KMS-11 (cell line): ENCODE results near the gene OSBPL1A.

ENCODE experiments used
- H2AFZ ChIP-seq: fragments of 200-600 bp; sonication (generic); 2 replicates; pipeline ENCODE4 v1.6.1; 2016; ENCODE audit warnings: antibody characterized with exemption, mixed run types, low read depth
- H3K27ac ChIP-seq: fragments of 200-600 bp; sonication (generic); 2 replicates; pipeline ENCODE4 v1.6.1; 2016; ENCODE audit warnings: mild to moderate bottlenecking, mixed run types
- H3K27me3 ChIP-seq: fragments of 200-600 bp; sonication (generic); 2 replicates; pipeline ENCODE4 v1.6.1; 2017; ENCODE audit warnings: mild to moderate bottlenecking, low read depth, mixed run types, moderate library complexity; ENCODE audit not compliant: insufficient read depth
- H3K36me3 ChIP-seq: fragments of 200-600 bp; sonication (generic); 2 replicates; pipeline ENCODE4 v1.6.1; 2017; ENCODE audit warnings: mild to moderate bottlenecking, mixed run types; ENCODE audit not compliant: insufficient read depth
- H3K4me1 ChIP-seq: fragments of 200-600 bp; sonication (generic); 2 replicates; pipeline ENCODE4 v1.6.1; 2016; ENCODE audit warnings: mild to moderate bottlenecking, low read depth, mixed run types; ENCODE audit not compliant: poor library complexity, severe bottlenecking
- H3K4me2 ChIP-seq: fragments of 200-600 bp; sonication (generic); 2 replicates; pipeline ENCODE4 v1.7.0; 2016; ENCODE audit warnings: mild to moderate bottlenecking, mixed run types
- H3K4me3 ChIP-seq: fragments of 200-600 bp; sonication (generic); IDR thresholded peaks from 2 replicates; pipeline ENCODE4 v1.6.1; 2017; ENCODE audit warnings: low read depth, low read length, mixed read lengths; ENCODE audit not compliant: insufficient read depth
- H3K79me2 ChIP-seq: fragments of 200-600 bp; sonication (generic); 2 replicates; pipeline ENCODE4 v1.6.1; 2016; ENCODE audit warnings: low read depth, mixed run types; ENCODE audit not compliant: insufficient read depth
- H3K9ac ChIP-seq: fragments of 200-600 bp; sonication (generic); 2 replicates; pipeline ENCODE4 v1.6.1; 2016; ENCODE audit warnings: mild to moderate bottlenecking, mixed run types
- H4K20me1 ChIP-seq: fragments of 200-600 bp; sonication (generic); 2 replicates; pipeline ENCODE4 v1.6.1; 2016; ENCODE audit warnings: mild to moderate bottlenecking, mixed run types; ENCODE audit not compliant: insufficient read depth
- CTCF ChIP-seq: fragments of 200-600 bp; sonication (generic); conservative IDR thresholded peaks from 2 replicates; pipeline ENCODE4 v1.6.1; 2017; ENCODE audit warnings: low read depth, mild to moderate bottlenecking, antibody characterized with exemption, low read length, moderate library complexity, mixed read lengths

The OSBPL1A gene

DNA sequence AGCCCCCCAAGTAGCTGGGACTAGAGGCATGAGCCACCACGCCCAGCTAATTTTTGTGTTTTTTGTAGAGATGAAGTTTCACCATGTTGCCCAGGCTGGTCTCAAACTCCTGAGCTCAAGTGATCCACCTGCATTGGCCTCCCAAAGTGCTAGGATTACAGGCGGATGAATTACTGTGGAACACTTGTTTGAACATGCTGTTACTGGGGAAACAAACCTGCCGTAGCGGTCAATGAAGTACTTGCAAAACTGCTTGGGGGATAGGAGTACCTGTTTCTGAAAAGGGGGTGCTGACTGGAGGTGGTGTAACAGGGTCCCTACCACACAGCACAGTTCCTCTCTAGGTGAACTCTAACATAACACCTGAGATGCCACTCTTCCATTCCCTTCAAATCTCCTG lies 22.9 kb upstream of the OSBPL1A start:
- H3K4me1 ChIP-seq = peaks cover 5% of the 10 kb centered on the region
- H3K36me3 ChIP-seq = no peaks in the 10 kb centered on the region
- H2AFZ ChIP-seq = no peak overlapping the region
- no peak overlapping the region for H3K4me3 ChIP-seq
- no peaks in the 10 kb centered on the region for H3K27me3 ChIP-seq
- H3K27ac ChIP-seq = no peak overlapping the region
- no peak overlapping the region for H3K4me2 ChIP-seq
- no peaks in the 10 kb centered on the region for H3K79me2 ChIP-seq
- no peaks in the 10 kb centered on the region for H4K20me1 ChIP-seq
- no peak overlapping the region for H3K9ac ChIP-seq
- no peak for TF ChIP-seq CTCF

- Histone ChIP-seq H3K27ac (no peak overlapping the region), H3K79me2 (no peaks in the 10 kb centered on the region), H3K36me3 (no peaks in the 10 kb centered on the region), H3K9ac (no peak overlapping the region), H2AFZ (no peak overlapping the region), H3K4me1 (peaks cover 36% of the 10 kb centered on the region), H3K4me3 (no peak overlapping the region), H4K20me1 (no peaks in the 10 kb centered on the region), H3K27me3 (no peaks in the 10 kb centered on the region), H3K4me2 (no peak overlapping the region)
- TF ChIP-seq CTCF = no peak
Observed at GRCh38 chr18:24417480-24417879, 19.9 kb upstream of the OSBPL1A start.

- H3K4me1 ChIP-seq = peaks cover 45% of the 10 kb centered on the region
- H3K27me3 ChIP-seq = no peaks in the 10 kb centered on the region
- no peak overlapping the region for H3K9ac ChIP-seq
- H3K27ac ChIP-seq = peak overlapping the region; percentile 37; the same call in 1 of the 2 replicates
- H3K79me2 ChIP-seq = no peaks in the 10 kb centered on the region
- peak overlapping the region; percentile 45; the same call in 1 of the 2 replicates for H3K4me2 ChIP-seq
- no peaks in the 10 kb centered on the region for H3K36me3 ChIP-seq
- no peak overlapping the region for H3K4me3 ChIP-seq
- no peak for TF ChIP-seq CTCF
- no peaks in the 10 kb centered on the region for H4K20me1 ChIP-seq
- no peak overlapping the region for H2AFZ ChIP-seq
Observed at GRCh38 chr18:24414349-24415003, 16.9 kb upstream of the OSBPL1A start.

DNA sequence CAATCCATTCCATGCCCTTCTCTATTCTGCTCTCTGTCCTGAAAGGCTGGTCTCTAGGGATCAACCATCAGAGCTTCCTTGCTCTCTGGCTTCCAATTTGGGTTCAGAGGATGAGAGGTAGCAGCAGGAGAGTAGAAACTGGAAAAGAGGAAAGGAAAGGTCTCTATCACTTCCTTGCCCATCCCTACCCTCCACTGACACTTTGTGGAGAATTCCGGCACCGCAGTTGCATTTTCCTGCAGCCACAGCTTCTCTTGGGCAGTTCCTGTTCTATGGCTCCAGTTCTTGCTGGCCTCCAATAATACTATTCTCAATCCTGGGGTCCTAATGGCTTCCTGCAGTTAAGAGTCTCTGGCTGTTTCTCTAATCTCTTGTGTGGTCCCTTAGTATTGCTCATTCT lies 15.5 kb upstream of the OSBPL1A start:
- H3K27ac ChIP-seq = no peak overlapping the region
- no peak for TF ChIP-seq CTCF
- peak overlapping the region; percentile 45; the same call in 1 of the 2 replicates for H3K4me2 ChIP-seq
- H3K4me3 ChIP-seq = no peak overlapping the region
- H2AFZ ChIP-seq = no peak overlapping the region
- peaks cover 45% of the 10 kb centered on the region for H3K4me1 ChIP-seq
- H4K20me1 ChIP-seq = no peaks in the 10 kb centered on the region
- no peak overlapping the region for H3K9ac ChIP-seq
- H3K79me2 ChIP-seq = no peaks in the 10 kb centered on the region
- no peaks in the 10 kb centered on the region for H3K27me3 ChIP-seq
- H3K36me3 ChIP-seq = no peaks in the 10 kb centered on the region
